Measurements from ENCODE around the gene S1PR3.

Gene S1PR3

DNA sequence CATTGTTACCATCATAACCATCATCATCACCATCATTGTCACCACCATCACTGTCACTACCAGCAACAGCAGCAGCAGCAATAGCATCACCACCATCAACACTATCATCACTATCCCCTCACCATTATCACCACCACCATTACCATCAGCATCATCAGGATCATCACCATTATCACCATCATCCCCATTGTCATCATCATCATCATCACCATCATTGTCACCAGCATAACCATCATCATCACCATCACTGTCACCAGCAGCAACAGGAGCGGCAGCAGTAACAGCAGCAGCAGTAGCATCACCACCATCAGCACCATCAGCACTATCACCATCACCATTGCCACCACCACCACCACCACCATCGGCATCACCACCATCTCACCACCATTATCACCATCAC lies 48.4 kb downstream of the S1PR3 start:
- DNase-seq, result no peak

GRCh38 chr9:89042984-89043383 lies 51.7 kb downstream of the S1PR3 start:
- no peak for DNase-seq

- DNase-seq, result no peak
Observed at GRCh38 chr9:89044104-89044503, 52.8 kb downstream of the S1PR3 start.

DNA sequence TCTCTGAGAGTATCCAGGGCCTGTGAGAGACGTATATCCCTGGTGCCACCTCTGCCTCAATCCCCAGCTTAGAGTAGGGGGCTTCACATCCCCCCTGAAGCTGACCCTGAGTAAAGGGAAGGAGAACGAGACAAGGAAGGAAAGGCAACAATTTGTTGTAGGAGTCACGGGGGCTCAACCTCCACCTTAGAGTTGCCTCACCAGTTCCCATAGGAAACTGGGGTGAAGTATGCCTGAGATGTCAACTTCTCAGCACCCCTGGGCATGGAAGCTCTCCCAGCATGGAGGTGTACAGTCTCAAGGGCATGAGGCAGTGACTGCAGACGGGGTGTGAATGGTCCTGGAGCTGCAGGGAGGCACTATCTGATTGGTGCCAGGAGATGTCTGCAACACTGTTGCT lies 53.6 kb downstream of the S1PR3 start:
- DNase-seq, result no peak

GRCh38 chr9:89046832-89047231 lies 55.6 kb downstream of the S1PR3 start:
- DNase-seq, result no peak

DNA sequence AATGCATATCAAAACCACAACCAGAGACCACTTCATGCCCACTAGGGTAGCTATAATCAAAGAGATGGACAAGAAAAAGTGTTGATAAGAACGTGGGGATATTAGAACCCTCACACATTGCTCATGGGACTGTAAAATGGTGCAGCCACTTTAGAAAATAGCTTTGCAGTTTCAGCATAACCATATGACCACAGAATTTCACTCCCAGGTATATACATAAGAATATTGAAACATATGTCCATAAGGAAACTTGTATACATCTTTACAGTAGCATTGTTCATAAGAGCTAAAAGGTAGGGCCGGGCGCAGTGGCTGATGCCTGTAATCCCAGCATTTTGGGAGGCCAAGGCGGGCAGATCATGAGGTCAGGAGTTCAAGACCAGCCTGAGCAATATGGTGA lies 56.4 kb downstream of the S1PR3 start:
- no peak for DNase-seq

- no peak for DNase-seq
Observed at GRCh38 chr9:89048616-89049015, 57.3 kb downstream of the S1PR3 start.

- no peak for DNase-seq
Observed at GRCh38 chr9:89049646-89050045, 58.4 kb downstream of the S1PR3 start.

- no peak for DNase-seq
Observed at GRCh38 chr9:89051421-89052025, 60.3 kb downstream of the S1PR3 start.

DNA sequence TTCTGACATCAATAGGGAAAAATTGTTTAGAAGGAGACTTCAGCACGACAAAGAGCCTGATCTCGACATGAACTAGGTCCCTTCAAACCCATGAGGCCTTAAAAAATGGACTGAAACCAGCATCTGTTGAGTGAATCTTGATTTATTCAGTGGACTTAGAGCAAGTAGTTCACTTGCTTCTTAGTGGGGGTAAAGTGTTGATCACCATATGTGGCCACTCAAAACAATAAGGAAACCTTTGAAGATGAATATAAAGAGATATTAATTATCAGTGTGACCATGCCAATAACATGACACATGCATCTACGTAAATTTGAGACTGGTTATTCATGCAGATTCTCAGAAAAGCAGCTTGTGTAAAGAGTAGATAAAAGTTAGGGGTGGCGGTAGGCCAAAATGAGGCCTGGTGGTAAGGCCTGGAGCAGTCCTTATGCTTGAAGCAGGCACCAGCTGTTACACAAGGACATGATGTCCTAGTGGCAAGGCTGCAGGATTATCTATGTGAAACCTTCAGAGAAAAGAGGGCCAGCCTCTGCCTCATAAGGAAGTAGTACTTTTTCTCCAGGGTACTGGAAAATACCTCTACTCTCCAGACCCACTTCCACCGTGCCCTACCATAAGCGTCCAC lies 61.3 kb downstream of the S1PR3 start:
- DNase-seq, result no peak

DNA sequence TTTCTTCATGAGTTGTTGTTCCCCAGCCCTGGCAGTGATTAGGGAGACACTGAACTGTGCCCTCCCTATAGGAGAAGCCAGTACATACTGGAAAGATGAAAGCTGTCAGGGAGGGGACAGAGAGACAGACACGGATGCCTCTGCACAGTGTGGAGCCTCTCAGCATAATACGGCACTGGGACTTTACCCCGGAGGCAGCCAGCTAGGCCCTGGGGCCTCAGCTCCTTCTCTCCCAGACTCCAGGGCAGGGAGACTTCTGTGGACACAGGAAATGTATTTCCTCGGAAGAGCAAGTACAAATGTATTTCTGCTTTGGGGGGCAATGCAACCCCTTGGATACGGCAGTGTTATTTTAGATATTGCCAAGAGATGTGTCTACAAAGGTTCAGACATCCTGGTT lies 62.0 kb downstream of the S1PR3 start:
- DNase-seq, result no peak

Data from Kasumi-1 (cell line).